T-helper 2 cell treated with Interferon-gamma antibody and Interleukin-4, amounts not matched to agents 5 μg/mL and 100 μg/mL, for 36 hours (primary cell): ENCODE measurements around the gene DUSP15.

Experiments
- DNase-seq: peaks from one replicate; pipeline ENCODE4 v3.0.0; 2021; ENCODE audit warnings: low spot score
- H3K27ac Mint-ChIP-seq: one replicate; pipeline ENCODE4 v1.8.0; 2021; ENCODE audit warnings: mild to moderate bottlenecking, mixed read lengths
- H3K27me3 Mint-ChIP-seq: one replicate; pipeline ENCODE4 v1.8.0; 2021; ENCODE audit warnings: low read depth, mixed read lengths
- H3K36me3 Mint-ChIP-seq: one replicate; pipeline ENCODE4 v1.8.0; 2021; ENCODE audit warnings: low read depth, mixed read lengths
- H3K4me1 Mint-ChIP-seq: one replicate; pipeline ENCODE4 v1.8.0; 2021; ENCODE audit warnings: low read depth, mixed read lengths
- H3K4me3 Mint-ChIP-seq: one replicate; pipeline ENCODE4 v1.8.0; 2022; ENCODE audit warnings: mild to moderate bottlenecking, moderate library complexity, mixed read lengths
- H3K9me3 Mint-ChIP-seq: one replicate; pipeline ENCODE4 v1.8.0; 2021; ENCODE audit warnings: mixed read lengths

Gene DUSP15

DNA sequence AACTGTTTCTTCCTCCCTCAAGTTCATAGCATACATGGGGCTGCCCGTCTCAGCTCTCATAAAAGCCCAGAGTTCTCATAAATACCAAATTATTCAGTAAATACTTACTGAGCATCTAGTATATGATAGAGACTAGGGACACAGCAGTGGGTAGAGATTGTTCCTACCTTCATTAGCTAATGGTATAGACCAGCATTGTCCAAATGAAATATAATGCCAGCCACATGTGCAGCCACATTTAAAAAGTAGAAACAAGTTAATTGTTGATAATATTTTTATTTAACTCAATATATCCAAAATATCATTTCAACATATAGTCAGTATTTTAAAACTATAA, 1.3 kb upstream of the DUSP15 start:
- H3K9me3 Mint-ChIP-seq: no peaks in the 10 kb centered on the region
- H3K4me1 Mint-ChIP-seq: peaks cover 8% of the 10 kb centered on the region
- H3K36me3 Mint-ChIP-seq: no peaks in the 10 kb centered on the region
- H3K27me3 Mint-ChIP-seq: peaks cover 67% of the 10 kb centered on the region
- no peak overlapping the region for H3K4me3 Mint-ChIP-seq
- H3K27ac Mint-ChIP-seq: no peak overlapping the region
- DNase-seq: no peak

DNA sequence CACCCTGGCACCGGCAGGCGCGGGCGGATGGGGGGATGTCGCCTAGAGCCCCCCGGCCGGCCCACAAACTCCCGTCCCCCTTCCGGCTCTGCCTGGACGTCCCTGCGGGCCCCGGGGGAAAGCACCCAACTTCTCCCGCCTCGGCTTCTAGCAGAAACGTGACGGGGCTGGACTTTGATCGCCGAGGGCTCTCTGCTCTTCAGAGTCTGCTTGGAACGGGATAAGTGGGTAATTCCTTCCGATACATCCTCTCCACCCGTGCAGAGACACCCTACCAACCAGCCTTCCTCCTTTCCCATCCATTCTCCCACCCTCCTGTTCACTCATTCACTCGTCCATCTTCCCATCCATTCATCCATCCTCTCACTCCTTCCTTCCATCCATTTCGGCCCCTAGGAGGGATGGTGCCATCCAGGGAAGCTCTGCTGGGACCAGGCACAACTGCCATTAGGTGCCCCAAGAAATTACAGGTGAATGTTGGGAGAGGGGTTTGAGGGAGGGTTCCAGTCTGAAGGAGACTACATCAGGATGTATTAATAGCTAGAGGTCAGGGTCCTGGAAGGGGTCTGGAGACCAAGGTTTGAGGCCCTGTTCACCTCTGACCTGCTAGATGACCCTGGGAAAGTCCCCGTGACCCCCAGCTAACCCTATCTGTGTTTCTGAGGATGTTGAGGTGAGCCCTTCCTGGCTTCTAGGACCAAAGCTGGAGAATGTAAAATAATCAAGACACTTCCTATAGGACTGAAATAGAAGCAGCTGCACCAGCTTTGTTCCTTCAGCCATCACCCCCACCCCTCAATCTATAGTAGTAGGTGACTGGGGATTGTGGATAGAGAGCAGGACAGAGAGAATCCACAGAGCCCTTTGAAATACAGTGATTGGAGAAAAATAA, 645 bp upstream of the DUSP15 start:
- Mint-ChIP-seq H3K9me3 (no peaks in the 10 kb centered on the region), H3K27ac (no peak overlapping the region), H3K4me3 (peak overlapping the region; percentile 68), H3K27me3 (peaks cover 60% of the 10 kb centered on the region), H3K4me1 (peaks cover 8% of the 10 kb centered on the region), H3K36me3 (no peaks in the 10 kb centered on the region)
- DNase-seq: no peak

DNA sequence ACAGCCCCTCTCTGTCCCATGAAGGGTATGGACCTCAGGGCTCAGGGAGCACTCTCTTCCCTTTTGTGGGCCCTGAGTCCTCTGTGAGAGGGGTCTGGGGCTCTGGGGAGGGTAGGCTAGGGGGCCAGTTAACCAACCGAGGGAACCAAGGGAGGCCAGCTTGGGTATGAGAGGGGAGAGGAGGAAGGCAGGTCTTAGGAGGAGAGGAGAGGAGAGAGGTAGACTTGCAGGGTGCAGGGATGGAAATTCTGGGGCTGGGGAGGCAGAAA, 720 bp downstream of the DUSP15 start:
- no peak overlapping the region for H3K27ac Mint-ChIP-seq
- no peaks in the 10 kb centered on the region for H3K9me3 Mint-ChIP-seq
- peak overlapping the region; percentile 74 for H3K4me3 Mint-ChIP-seq
- H3K4me1 Mint-ChIP-seq: peaks cover 8% of the 10 kb centered on the region
- no peak for DNase-seq
- H3K36me3 Mint-ChIP-seq: no peaks in the 10 kb centered on the region
- peaks cover 52% of the 10 kb centered on the region for H3K27me3 Mint-ChIP-seq

DNA sequence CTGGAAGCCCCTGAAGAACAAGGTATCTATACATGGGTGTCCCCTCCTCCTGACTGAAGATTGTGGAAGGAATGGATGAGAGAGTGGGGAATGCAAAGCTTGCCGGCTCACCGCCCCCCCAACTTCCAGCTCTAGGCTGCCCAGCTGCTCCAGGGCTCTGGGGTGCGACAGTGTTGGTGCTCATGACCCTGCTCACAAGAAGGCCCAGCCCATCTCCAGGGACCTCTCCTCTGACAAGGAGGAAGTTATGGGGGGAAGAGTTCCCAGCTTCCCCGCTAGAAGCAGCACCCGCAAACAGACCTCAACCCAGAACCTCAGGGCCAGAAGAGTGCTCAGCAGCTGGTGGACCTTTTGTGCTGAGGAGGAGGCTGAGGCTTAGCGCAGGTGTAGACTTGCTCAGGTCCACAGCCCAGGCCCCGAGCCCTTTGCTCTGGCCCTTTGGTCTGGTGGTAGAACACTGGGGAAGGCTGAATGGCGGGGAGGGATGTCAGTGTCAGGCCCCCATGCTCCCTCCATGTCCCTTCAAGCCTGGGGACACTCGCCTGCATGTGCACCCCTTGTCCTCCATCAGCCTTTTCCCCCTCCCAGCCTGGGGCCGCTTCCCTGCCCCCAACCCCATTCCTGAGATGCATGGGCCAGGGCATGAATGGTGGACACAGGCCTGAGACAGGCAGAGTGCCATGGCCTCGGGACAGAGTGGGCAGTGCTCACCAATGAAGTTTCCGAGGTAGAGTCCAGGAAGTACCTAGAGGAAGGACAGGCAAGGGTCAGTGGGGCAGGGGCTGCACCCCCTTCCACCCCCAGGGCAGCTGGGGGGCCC, 1.3 kb downstream of the DUSP15 start:
- Mint-ChIP-seq H3K36me3 (no peaks in the 10 kb centered on the region), H3K4me3 (no peak overlapping the region), H3K27ac (no peak overlapping the region), H3K27me3 (peaks cover 48% of the 10 kb centered on the region), H3K4me1 (peaks cover 8% of the 10 kb centered on the region), H3K9me3 (no peaks in the 10 kb centered on the region)
- DNase-seq: no peak

DNA sequence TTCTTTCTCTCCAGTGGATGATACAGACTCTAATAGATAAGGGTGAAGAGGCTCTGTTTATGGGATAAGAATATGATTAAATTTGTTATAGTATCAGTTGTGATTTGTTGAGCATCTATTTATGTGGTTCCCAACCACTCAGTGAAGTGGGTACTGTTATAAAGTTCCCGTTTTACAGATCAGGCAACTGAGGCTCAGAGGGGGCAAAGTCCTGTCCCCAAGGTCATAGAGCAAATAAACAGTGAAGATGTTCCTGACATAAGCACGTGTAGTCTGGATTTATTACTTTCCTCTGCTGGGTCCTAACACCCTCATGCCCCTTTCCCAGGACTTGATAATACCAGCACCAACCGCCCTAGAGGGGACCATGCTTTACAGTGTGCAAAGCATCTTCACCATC, 4.1 kb downstream of the DUSP15 start:
- H3K4me1 Mint-ChIP-seq: peaks cover 13% of the 10 kb centered on the region
- H3K27me3 Mint-ChIP-seq: peaks cover 43% of the 10 kb centered on the region
- H3K27ac Mint-ChIP-seq: no peak overlapping the region
- no peak overlapping the region for H3K4me3 Mint-ChIP-seq
- H3K9me3 Mint-ChIP-seq: no peaks in the 10 kb centered on the region
- H3K36me3 Mint-ChIP-seq: no peaks in the 10 kb centered on the region
- DNase-seq: no peak

DNA sequence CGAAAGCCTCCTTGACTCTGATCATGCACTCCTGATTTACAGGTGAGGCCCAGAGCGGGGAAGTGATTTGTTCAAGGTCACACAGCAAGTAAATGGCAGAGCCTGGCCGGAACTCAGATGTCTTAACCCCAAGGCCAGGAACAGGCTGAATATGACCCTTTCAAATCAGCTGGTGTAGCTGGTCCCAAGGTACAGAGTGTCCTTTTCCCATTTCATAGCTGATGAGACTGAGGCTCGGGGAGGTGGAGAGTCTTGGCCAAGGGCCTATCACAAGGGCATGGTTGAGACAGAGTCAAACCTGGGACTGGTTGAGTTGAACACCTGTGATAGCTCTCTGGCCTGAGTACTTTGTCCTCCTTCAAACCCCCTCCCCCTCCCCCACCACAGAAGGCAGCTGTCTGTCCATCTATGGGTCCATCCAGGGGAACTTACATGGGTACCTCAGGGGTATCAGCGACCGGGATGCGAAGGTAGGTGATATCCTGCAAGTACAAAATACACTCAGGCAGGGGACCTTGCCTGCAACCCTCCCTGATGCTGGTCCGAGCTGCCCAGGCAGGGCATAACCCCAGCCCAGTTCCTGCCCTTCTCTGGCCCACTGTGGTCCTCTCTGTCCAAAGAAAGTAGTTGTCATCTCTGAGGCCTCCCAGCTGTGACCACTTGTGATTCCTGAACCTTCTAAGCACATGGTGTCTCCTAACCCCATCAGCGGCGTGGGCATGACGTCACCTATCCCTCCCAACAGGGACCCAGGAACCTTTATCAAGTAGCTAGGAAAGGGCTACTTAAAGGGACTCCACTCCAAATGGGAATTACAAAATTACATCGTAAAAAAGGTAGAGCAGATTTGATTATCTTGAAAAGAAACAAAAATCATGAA, 5.6 kb downstream of the DUSP15 start:
- Mint-ChIP-seq H3K36me3 (no peaks in the 10 kb centered on the region), H3K27ac (no peak overlapping the region), H3K4me1 (peaks cover 7% of the 10 kb centered on the region), H3K27me3 (peaks cover 45% of the 10 kb centered on the region), H3K4me3 (no peak overlapping the region), H3K9me3 (no peaks in the 10 kb centered on the region)
- no peak for DNase-seq

DNA sequence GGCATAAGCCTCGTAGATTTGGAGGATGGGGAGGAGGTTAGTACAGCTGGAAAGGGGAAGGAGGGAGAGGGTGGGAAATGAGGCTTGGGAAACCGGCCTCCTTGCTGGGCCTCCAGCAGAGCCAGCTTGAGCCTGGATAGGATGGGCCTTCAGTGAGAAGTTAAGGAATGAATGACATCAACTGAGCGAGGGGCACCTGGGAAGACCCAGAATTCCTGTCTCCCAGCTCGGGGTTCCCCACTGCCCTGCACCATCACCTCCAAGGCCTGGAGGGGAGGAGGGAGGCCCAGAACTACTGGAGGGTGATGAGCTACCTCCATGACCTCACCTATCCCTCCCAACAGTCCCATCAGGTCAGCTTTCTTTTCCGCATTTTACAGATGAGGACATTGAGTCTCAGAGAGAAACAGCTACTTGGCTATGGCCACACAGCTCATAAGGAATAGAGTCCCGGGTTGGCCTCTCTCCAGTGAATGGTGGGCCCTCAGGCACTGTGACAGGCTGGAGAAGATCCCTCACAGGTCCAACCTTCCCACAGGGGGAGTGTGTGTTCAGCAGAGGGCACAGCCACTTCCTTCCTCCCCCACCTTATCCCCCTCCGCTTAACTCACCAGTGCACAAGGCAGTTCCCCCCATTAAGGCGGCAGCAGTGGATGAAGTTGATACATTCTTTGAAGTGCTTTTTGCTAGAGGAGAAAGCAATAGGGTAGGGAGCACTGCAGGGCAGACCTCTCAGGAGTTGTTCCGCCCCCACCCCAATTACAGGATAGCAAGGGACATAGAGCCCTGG, 6.8 kb downstream of the DUSP15 start:
- H3K27me3 Mint-ChIP-seq: peaks cover 43% of the 10 kb centered on the region
- no peak overlapping the region for H3K4me3 Mint-ChIP-seq

DNA sequence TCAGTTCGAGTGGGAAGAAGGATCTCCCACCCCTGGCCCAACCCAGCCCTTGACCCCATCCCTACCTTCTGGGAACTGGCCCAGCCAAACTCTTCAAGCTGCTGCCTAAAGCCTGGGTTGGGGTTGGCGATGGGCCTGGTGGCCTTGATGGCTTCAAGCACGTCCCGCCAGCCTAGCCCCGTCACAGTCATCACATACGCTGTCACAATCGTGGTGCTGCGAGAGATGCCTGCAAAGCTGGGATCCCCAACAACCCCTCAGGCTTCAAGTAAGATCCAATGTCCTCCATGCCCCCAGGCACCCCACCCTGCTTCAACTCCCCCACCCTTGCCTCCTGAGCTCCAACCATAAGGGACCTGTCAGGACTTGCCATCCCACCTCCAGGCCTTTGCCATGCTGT, 7.8 kb downstream of the DUSP15 start:
- Mint-ChIP-seq H3K4me3 (no peak overlapping the region), H3K27ac (no peak overlapping the region), H3K4me1 (peaks cover 5% of the 10 kb centered on the region), H3K27me3 (peaks cover 46% of the 10 kb centered on the region), H3K9me3 (no peaks in the 10 kb centered on the region), H3K36me3 (no peaks in the 10 kb centered on the region)
- no peak for DNase-seq

More for the DNA sequence above, 6.8 kb downstream of the DUSP15 start:
- H3K9me3 Mint-ChIP-seq: no peaks in the 10 kb centered on the region
- no peak for DNase-seq
- peaks cover 5% of the 10 kb centered on the region for H3K4me1 Mint-ChIP-seq
- H3K36me3 Mint-ChIP-seq: no peaks in the 10 kb centered on the region
- no peak overlapping the region for H3K27ac Mint-ChIP-seq

DNA sequence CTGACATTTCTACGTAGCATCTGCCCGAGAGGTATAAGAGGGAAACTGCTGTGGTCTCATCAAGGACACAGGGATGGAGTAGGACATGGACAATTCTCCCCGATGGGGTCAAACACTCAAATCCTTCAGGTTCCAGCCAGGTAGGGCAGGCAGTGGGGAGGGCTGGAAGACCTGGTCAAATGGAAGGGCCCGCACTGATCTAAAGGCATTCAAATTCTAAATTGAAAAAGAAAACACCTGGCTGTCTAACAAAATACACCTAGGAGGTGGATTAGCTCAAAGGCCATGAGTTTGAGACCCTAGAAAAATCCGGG, 8.2 kb downstream of the DUSP15 start:
- Mint-ChIP-seq H3K36me3 (no peaks in the 10 kb centered on the region), H3K27me3 (peaks cover 46% of the 10 kb centered on the region), H3K27ac (no peak overlapping the region), H3K4me1 (peaks cover 5% of the 10 kb centered on the region), H3K4me3 (peak overlapping the region; percentile 77), H3K9me3 (no peaks in the 10 kb centered on the region)
- no peak for DNase-seq

DNA sequence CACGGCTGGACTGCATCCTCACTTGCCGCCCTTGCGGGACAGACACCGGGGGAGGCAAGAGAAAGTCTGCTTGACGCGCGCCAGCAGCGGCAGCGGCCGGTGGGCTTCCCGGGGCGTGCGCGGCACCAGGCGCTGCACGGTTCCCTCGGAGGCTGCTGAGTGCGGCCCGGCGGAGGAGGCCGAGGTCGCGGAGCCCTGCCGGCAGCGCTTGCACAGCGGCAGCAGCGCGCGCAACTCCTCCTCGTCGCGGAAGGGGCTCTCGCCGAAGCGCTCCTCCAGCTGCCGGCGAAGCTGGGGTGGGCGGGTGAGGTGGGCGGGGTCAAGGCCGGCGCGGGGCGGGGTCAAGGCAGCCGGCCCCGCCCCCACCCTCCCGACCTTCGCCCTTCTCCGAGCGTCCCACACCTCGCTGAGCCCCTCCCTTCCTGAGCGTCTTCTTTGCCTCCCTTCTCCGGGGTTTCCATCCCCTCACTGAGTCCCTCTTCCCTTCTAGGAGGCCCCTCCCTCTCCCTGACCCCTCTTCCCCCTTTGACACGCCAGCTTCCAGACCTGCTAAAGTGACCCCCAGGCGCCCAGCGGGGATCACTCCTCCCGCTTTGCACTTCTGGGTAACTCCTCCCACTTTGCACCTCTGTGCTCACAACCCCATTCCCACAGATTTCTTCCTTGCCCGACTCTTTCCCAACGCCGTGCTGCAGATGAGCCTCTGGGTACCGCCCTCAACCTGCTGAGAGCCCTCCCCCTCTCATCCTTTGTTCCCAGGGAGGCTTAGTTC, 8.8 kb downstream of the DUSP15 start:
- Mint-ChIP-seq H3K4me1 (peaks cover 5% of the 10 kb centered on the region), H3K27me3 (peaks cover 42% of the 10 kb centered on the region), H3K27ac (no peak overlapping the region), H3K36me3 (no peaks in the 10 kb centered on the region), H3K9me3 (no peaks in the 10 kb centered on the region), H3K4me3 (peak overlapping the region; percentile 77)
- peak; percentile 59 for DNase-seq

DNA sequence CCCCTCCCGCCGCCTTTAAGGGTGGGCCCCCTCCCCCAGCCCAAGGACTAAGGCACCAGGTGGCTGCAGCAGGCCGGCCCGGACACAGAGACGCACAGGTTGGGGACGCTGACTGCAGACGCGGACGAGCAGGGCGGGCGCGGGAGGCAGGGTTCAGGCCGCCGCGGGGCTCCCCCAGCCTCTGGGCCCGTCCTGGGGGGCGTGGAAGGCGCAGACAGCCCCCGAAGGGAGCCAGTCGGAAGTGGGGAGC, 9.3 kb downstream of the DUSP15 start:
- Mint-ChIP-seq H3K27ac (no peak overlapping the region), H3K27me3 (peaks cover 42% of the 10 kb centered on the region), H3K4me3 (peak overlapping the region; percentile 28), H3K4me1 (peaks cover 5% of the 10 kb centered on the region), H3K9me3 (no peaks in the 10 kb centered on the region), H3K36me3 (no peaks in the 10 kb centered on the region)
- no peak for DNase-seq

DNA sequence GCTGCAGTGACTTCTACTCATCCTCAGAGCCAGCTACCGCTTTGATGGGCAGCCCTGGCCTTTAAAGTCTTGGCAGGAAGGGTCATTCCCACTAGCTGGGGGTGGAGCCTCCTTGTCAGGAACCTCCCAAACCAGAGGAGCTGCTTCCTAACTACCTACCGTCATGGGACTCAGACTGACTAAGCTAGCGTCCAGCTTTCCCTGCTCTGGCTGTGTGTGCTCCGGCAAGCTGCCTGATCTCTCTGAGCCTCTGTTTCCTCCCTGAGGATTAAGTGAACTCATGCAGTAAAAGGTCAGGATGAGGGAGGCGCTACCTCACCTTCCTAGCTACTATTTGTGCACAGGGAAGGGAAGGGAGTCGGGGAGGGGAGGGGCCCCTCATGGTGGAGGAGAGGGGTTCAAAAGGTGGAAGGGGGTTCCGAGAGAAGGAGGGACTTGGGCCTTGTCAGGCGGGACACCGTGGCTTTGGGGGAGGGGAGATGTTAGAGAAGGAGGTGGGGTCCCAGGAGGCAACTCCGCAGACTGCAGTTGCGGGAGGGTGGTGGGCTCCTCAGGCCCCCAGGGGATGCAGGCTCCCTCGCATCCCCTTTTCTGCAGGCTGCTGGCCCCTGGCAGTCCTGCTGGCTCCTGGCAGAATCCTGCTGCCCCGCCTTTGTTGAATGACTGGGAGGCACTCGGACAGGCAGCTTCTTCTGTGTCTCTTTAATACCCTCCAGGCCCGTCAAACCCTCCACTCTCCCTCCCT, 9.8 kb downstream of the DUSP15 start:
- no peak for DNase-seq

DNA sequence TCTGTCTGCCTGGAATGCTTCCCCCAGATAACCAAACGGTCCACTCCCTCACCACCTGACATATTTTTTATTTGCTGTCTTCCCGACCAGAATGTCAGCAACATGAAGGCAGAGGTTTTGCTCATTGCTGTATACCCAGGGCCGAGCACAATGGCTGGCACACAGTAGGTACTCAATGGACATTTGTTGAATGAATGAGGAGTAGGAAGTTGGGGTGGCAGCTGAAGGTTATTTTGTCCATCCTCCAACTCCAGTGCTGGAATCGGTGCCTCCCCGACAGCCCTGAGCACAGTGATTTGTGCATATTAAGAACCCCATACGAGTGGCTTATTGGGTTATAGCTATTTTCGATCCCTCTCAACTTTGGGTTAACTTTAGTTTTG, 10.3 kb downstream of the DUSP15 start:
- Mint-ChIP-seq H3K36me3 (no peaks in the 10 kb centered on the region), H3K4me1 (peaks cover 5% of the 10 kb centered on the region), H3K9me3 (no peaks in the 10 kb centered on the region), H3K4me3 (no peak overlapping the region), H3K27ac (no peak overlapping the region), H3K27me3 (peaks cover 42% of the 10 kb centered on the region)
- DNase-seq: no peak

More for the DNA sequence above, 9.8 kb downstream of the DUSP15 start:
- H3K27me3 Mint-ChIP-seq: peaks cover 42% of the 10 kb centered on the region
- H3K27ac Mint-ChIP-seq: no peak overlapping the region
- H3K4me3 Mint-ChIP-seq: peak overlapping the region; percentile 28
- H3K36me3 Mint-ChIP-seq: no peaks in the 10 kb centered on the region
- no peaks in the 10 kb centered on the region for H3K9me3 Mint-ChIP-seq
- H3K4me1 Mint-ChIP-seq: peaks cover 5% of the 10 kb centered on the region
